H1 (cell line): ENCODE results near the gene WDR90. TPM values are rescaled to one million over a fixed set of nuclear protein-coding genes. Genes with fewer than 3 reads are reported as not detected.
A peak's percentile ranks its signal among the peaks of the same experiment; 100 is the strongest.

ENCODE experiments used
- CTCF ChIA-PET: fragments of 300-600 bp; sonication (Branson Sonifier 250); formaldehyde crosslinking; loops from one replicate; lab custom pipeline; 2021; ENCODE audit not compliant: partially characterized antibody; lab: Charles Lee
- POLR2A ChIA-PET: fragments of 300-600 bp; sonication (Branson Sonifier 250); formaldehyde crosslinking; loops from one replicate; lab custom pipeline; 2021; ENCODE audit warnings: inconsistent platforms; ENCODE audit not compliant: partially characterized antibody; lab: Charles Lee
- DNase-seq, 2 experiments: peaks; one replicate each; pipeline versions ENCODE4 v3.0.0 to v3.0.0-alpha.2; 2010 to 2022; ENCODE audit warnings: low spot score in 2 of 2, low read depth in 1 of 2, mixed read lengths in 1 of 2
- FAIRE-seq: peaks from 2 replicates; lab custom pipeline; 2011; peaks lifted over from hg19 to GRCh38; lab: Jason Lieb, UNC
- H2AFZ ChIP-seq: 2 replicates; pipeline ENCODE4 v1.8.1; 2012; ENCODE audit warnings: low read length, inconsistent platforms
- H2AK5ac ChIP-seq: 2 replicates; pipeline ENCODE4 v1.6.1; 2013; ENCODE audit warnings: low read depth, low read length
- H2BK120ac ChIP-seq: replicated peaks from 2 replicates; pipeline ENCODE3; 2013; ENCODE audit warnings: low read depth, low read length, inconsistent platforms
- H2BK12ac ChIP-seq: 2 replicates; pipeline ENCODE4 v1.6.1; 2013; ENCODE audit warnings: low read depth, low read length
- H2BK15ac ChIP-seq: 2 replicates; pipeline ENCODE4 v1.6.1; 2013; ENCODE audit warnings: low read length
- H2BK20ac ChIP-seq: 2 replicates; pipeline ENCODE4 v1.6.1; 2013; ENCODE audit warnings: low read length
- H2BK5ac ChIP-seq: 2 replicates; pipeline ENCODE4 v1.6.1; 2013; ENCODE audit warnings: low read depth, low read length
- H3K14ac ChIP-seq: 2 replicates; pipeline ENCODE4 v1.6.1; 2013; ENCODE audit warnings: inconsistent platforms; ENCODE audit not compliant: insufficient read length
- H3K18ac ChIP-seq: 2 replicates; pipeline ENCODE4 v1.6.1; 2013; ENCODE audit warnings: low read length; ENCODE audit errors: extremely low read depth
- H3K23ac ChIP-seq: 2 replicates; pipeline ENCODE4 v1.6.1; 2013; ENCODE audit warnings: inconsistent platforms; ENCODE audit not compliant: insufficient read length
- H3K23me2 ChIP-seq: 2 replicates; pipeline ENCODE4 v1.6.1; 2013; ENCODE audit warnings: low read depth, low read length
- H3K27ac ChIP-seq: 2 replicates; pipeline ENCODE4 v1.6.1; 2011; ENCODE audit warnings: low read depth, low read length, inconsistent platforms
- H3K27me3 ChIP-seq, 4 experiments: replicated peaks in 1 of 4; 1 replicate in 1 of 4; 2 replicates in 3 of 4; pipeline versions ENCODE4 v1.6.1 to v1.8.1; 2011 to 2013; ENCODE audit warnings: low read length in 3 of 4, mild to moderate bottlenecking in 3 of 4, inconsistent platforms in 2 of 4, mixed read lengths in 2 of 4, moderate library complexity in 1 of 4; ENCODE audit not compliant: control insufficient read depth in 3 of 4, insufficient read depth in 3 of 4; ENCODE audit errors: extremely low read depth in 1 of 4
- H3K36me3 ChIP-seq, 4 experiments: 2 replicates each; pipeline versions ENCODE4 v1.6.1 to v1.8.1; 2011 to 2013; ENCODE audit warnings: mild to moderate bottlenecking in 4 of 4, low read length in 3 of 4, moderate library complexity in 2 of 4, control low read depth in 1 of 4, inconsistent platforms in 1 of 4; ENCODE audit not compliant: insufficient read depth in 4 of 4, control insufficient read depth in 2 of 4
- H3K4ac ChIP-seq: replicated peaks from 2 replicates; pipeline ENCODE3; 2013; ENCODE audit warnings: low read length, low read depth, mixed read lengths, inconsistent platforms; ENCODE audit not compliant: insufficient read length
- H3K4me1 ChIP-seq, 4 experiments: replicated peaks in 1 of 4; 1 replicate in 1 of 4; 2 replicates in 3 of 4; pipeline versions ENCODE4 v1.6.1 to v1.8.1; 2011 to 2013; ENCODE audit warnings: low read length in 3 of 4, inconsistent platforms in 2 of 4, mixed read lengths in 1 of 4; ENCODE audit not compliant: insufficient read depth in 4 of 4, control insufficient read depth in 3 of 4
- H3K4me2 ChIP-seq, 2 experiments: 2 replicates each; pipeline versions ENCODE4 v1.6.1 to v1.8.1; 2011 to 2013; ENCODE audit warnings: low read depth in 2 of 2, low read length in 2 of 2, control low read depth in 1 of 2, inconsistent platforms in 1 of 2, mild to moderate bottlenecking in 1 of 2; ENCODE audit not compliant: insufficient read depth in 1 of 2
- H3K4me3 ChIP-seq, 4 experiments: fragments of 200-600, 300-600 bp in 1 of 4; sonication (generic), shearing (Covaris generic), sonication (Bioruptor Twin) in 1 of 4; 2 replicates each; pipeline versions ENCODE4 v1.5.1 to v1.8.1; 2011 to 2016; ENCODE audit warnings: low read length in 4 of 4, low read depth in 3 of 4, control low read depth in 2 of 4, inconsistent platforms in 2 of 4, mild to moderate bottlenecking in 2 of 4, mixed read lengths in 1 of 4, moderate library complexity in 1 of 4; ENCODE audit not compliant: insufficient read depth in 2 of 4; ENCODE audit errors: extremely low read depth in 1 of 4
- H3K56ac ChIP-seq: replicated peaks from 2 replicates; pipeline ENCODE3; 2013; ENCODE audit warnings: low read depth, mild to moderate bottlenecking, mixed read lengths, low read length, inconsistent platforms; ENCODE audit not compliant: insufficient read length
- H3K79me1 ChIP-seq: 2 replicates; pipeline ENCODE4 v1.6.1; 2013; ENCODE audit warnings: low read depth, low read length, control low read depth
- H3K79me2 ChIP-seq, 2 experiments: 2 replicates each; pipeline versions ENCODE4 v1.6.1 to v1.8.1; 2012 to 2013; ENCODE audit warnings: low read length in 2 of 2, mild to moderate bottlenecking in 2 of 2, inconsistent platforms in 1 of 2; ENCODE audit not compliant: insufficient read depth in 2 of 2, control insufficient read depth in 1 of 2
- H3K9ac ChIP-seq, 4 experiments: replicated peaks in 1 of 4; 1 replicate in 1 of 4; 2 replicates in 3 of 4; pipeline versions ENCODE4 v1.6.1 to v1.8.1; 2011 to 2013; ENCODE audit warnings: low read depth in 3 of 4, low read length in 3 of 4, control low read depth in 2 of 4, mild to moderate bottlenecking in 2 of 4, moderate library complexity in 2 of 4, inconsistent platforms in 1 of 4; ENCODE audit errors: extremely low read depth in 1 of 4
- H3K9me3 ChIP-seq, 2 experiments: 2 replicates each; pipeline versions ENCODE4 v1.6.1 to v1.8.1; 2012 to 2013; ENCODE audit warnings: mild to moderate bottlenecking in 2 of 2, moderate library complexity in 2 of 2, control low read depth in 1 of 2, inconsistent platforms in 1 of 2, low read depth in 1 of 2, low read length in 1 of 2, mixed read lengths in 1 of 2; ENCODE audit not compliant: insufficient read depth in 2 of 2
- H4K20me1 ChIP-seq, 2 experiments: replicated peaks in 1 of 2; 2 replicates each; pipeline versions ENCODE3 to v1.8.1; 2011 to 2013; ENCODE audit warnings: inconsistent platforms in 2 of 2, low read length in 2 of 2, mild to moderate bottlenecking in 1 of 2; ENCODE audit not compliant: insufficient read depth in 2 of 2, control insufficient read depth in 1 of 2
- H4K5ac ChIP-seq: 2 replicates; pipeline ENCODE4 v1.6.1; 2013; ENCODE audit warnings: low read length, low read depth, mixed read lengths, inconsistent platforms; ENCODE audit not compliant: insufficient read length
- H4K8ac ChIP-seq: 2 replicates; pipeline ENCODE4 v1.8.0; 2013; ENCODE audit warnings: mild to moderate bottlenecking, moderate library complexity, low read length, inconsistent platforms; ENCODE audit not compliant: insufficient read depth; ENCODE audit errors: extremely low read depth
- H4K91ac ChIP-seq: replicated peaks from 2 replicates; pipeline ENCODE3; 2013; ENCODE audit warnings: low read length, mixed read lengths, inconsistent platforms; ENCODE audit not compliant: insufficient read length
- ASH2L ChIP-seq: fragments of 200-600, 300-600 bp; sonication (generic); IDR thresholded peaks from one replicate; pipeline ENCODE4 v1.7.1; 2017; ENCODE audit warnings: low read length
- EP300 ChIP-seq, 2 experiments: IDR thresholded peaks; 1 replicate in 1 of 2; 2 replicates in 1 of 2; pipeline ENCODE4 v1.6.1; 2011 to 2012; ENCODE audit warnings: low read depth in 2 of 2, low read length in 2 of 2, mild to moderate bottlenecking in 2 of 2, borderline replicate concordance in 1 of 2, inconsistent platforms in 1 of 2, moderate library complexity in 1 of 2
- GTF2F1 ChIP-seq: IDR thresholded peaks from 2 replicates; pipeline ENCODE4 v1.6.1; 2012; ENCODE audit warnings: low read depth, low read length, improper control_type of control experiment, borderline replicate concordance
- KDM4A ChIP-seq: IDR thresholded peaks from one replicate; pipeline ENCODE4 v1.7.1; 2012; ENCODE audit warnings: low read depth, mild to moderate bottlenecking, moderate library complexity, low read length, inconsistent platforms; ENCODE audit not compliant: severe bottlenecking
- PHF8 ChIP-seq: fragments of 200-600 bp; sonication (generic); conservative IDR thresholded peaks from 2 replicates; pipeline ENCODE4 v1.7.1; 2012; ENCODE audit warnings: low read depth, mild to moderate bottlenecking, inconsistent platforms, low read length, moderate library complexity
- SIN3A ChIP-seq, 2 experiments: IDR thresholded peaks in 1 of 2; conservative IDR thresholded peaks in 1 of 2; 2 replicates each; pipeline ENCODE4 v1.6.1; 2011 to 2012; ENCODE audit warnings: low read length in 2 of 2, improper control_type of control experiment in 1 of 2, low read depth in 1 of 2, mild to moderate bottlenecking in 1 of 2
- TAF1 ChIP-seq: IDR thresholded peaks from 2 replicates; pipeline ENCODE4 v1.6.1; 2011; ENCODE audit warnings: mild to moderate bottlenecking, low read depth, low read length
- ZNF274 ChIP-seq: IDR thresholded peaks from 2 replicates; pipeline ENCODE4 v1.7.0; 2012; ENCODE audit warnings: low read length, borderline replicate concordance; ENCODE audit errors: extremely low read depth
- WGBS, 2 experiments: shearing (Covaris generic) in 1 of 2; methylation state at CpG; one replicate each; pipeline versions ENCODE4 v1.1.6 to v1.1.7; 2013 to 2015; ENCODE audit warnings: low lambda C conversion rate in 2 of 2, mixed read lengths in 2 of 2, inconsistent platforms in 1 of 2, low coverage in 1 of 2, missing lambda C conversion rate in 1 of 2; ENCODE audit not compliant: insufficient replicate concordance in 2 of 2, insufficient coverage in 1 of 2, insufficient read length in 1 of 2; ENCODE audit errors: extremely low coverage in 1 of 2, missing lambda C conversion rate in 1 of 2; 5-methylcytosine and 5-hydroxymethylcytosine counted together
- polyA plus RNA-seq, 7 experiments: library from polyadenylated mRNA; depleted of rRNA in 3 of 7; stranded (reverse) in 5 of 7; unstranded in 2 of 7; fragments of >200 nt in 5 of 7; fragments of 200-250 nt in 2 of 7; gene quantifications; 1 replicate in 5 of 7; 2 replicates in 1 of 7; 4 replicates in 1 of 7; pipeline versions ENCODE4 v1.2.1 to v1.2.3, GENCODE V29; 2011 to 2013; ENCODE audit warnings: missing spikeins in 2 of 7, mixed read lengths in 2 of 7
- total RNA-seq: library from RNA; stranded (reverse); fragmentation: NEBNext Ultra II Directional; extraction: Animal tissue kit (Norgen Biotek cat#: 25700); gene quantifications from 2 replicates; pipeline ENCODE4 v1.2.1, GENCODE V29; 2021
- TF ChIP-seq, protein P1 (sequence below): IDR thresholded peaks from 2 replicates; pipeline ENCODE4 v1.6.1; 2012; ENCODE audit warnings: inconsistent platforms

The WDR90 gene
- total and polyA plus RNA-seq, 2 of the 8 experiments (the other 6 are each of a cell fraction or from before 2014, with no cell fraction given), result 24.0 to 47.2 TPM

DNA sequence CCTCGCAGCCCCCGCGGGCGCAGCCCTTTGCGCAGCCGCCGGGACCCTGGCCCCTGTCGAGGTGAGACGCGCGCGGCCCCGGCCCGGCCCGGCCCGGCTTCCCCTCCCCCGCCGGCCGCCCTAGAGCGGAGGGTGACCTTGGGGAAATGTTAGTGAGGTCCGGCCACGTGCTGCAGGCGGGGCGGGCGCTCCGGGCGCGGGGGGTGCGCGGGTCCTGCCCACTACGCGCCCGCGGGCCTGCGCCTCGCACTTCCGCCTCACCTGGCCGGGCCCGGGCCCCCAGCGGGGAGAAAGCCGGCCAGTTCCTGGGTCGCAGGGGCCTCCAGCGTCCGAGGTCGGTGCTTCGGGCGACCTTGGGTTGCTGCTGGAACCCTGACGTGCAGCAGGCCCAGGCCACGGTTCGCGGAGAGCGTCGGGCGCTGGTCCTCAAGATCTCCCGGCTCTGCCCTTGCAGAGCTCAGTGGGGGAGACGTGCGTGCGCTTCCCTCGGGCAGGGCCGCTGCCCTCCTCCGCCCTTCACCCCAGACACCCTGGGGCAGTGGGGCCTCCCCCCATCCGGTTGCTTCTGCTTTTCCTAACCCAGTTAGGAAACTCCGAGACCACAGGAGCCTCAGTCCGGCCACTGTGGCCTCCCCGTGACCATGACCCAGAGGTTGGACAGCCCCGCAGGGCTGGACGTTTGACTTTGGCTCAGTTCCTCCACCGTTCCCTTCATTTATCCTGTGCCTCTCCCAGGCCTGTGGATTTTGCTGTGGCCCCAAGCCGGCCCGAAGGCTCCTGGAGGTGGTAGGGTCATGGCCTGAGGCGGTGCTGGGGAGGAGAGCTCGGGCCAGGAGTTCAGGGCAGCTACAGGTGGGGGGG, 6.7 kb upstream of the WDR90 start:
- Histone ChIP-seq H4K20me1 (peaks cover 0 to 5% of the 10 kb centered on the region in 2 experiments), H2BK15ac (no peak overlapping the region), H4K91ac (peak overlapping the region; percentile 54), H3K9ac (peak overlapping the region in 3 of 4 experiments; percentile 42 to 67 (median 55); a peak in 5 of 7 replicates), H2BK12ac (no peak overlapping the region), H2BK120ac (no peak overlapping the region), H3K4me1 (peaks cover 0 to 26% (median 20%) of the 10 kb centered on the region in 4 experiments; a peak in 6 of 7 replicates), H2BK5ac (peak overlapping the region; percentile 81; the same call in 1 of the 2 replicates), H3K36me3 (no peaks in the 10 kb centered on the region), H3K23me2 (peaks cover 8% of the 10 kb centered on the region; the same call in 1 of the 2 replicates), H2BK20ac (no peak overlapping the region), H3K4ac (peak overlapping the region; percentile 44), H4K5ac (no peak overlapping the region), H3K27me3 (peaks cover 0 to 5% (median 1%) of the 10 kb centered on the region in 4 experiments; a peak in 2 of 7 replicates), H4K8ac (peak overlapping the region; percentile 84; the same call in 1 of the 2 replicates), H3K79me1 (no peaks in the 10 kb centered on the region; the same call in 1 of the 2 replicates), H3K23ac (no peak overlapping the region), H3K14ac (no peak overlapping the region), H3K4me2 (peak overlapping the region; percentile 56 to 80), H3K4me3 (peak overlapping the region; percentile 51 to 88 (median 61)), H3K27ac (no peak overlapping the region), H3K79me2 (peaks cover 0 to 2% of the 10 kb centered on the region in 2 experiments; a peak in 1 of 4 replicates), H2AFZ (no peak overlapping the region; the same call in 1 of the 2 replicates), H3K9me3 (no peaks in the 10 kb centered on the region), H3K18ac (peak overlapping the region; percentile 48), H3K56ac (peak overlapping the region; percentile 77), H2AK5ac (no peak overlapping the region)
- CTCF ChIA-PET, result interaction anchor here (1.0 to 3.4 kb wide), 3 partner anchors 18 to 39 kb away, joined by 3 to 22 read pairs (median 5); no protein-coding TSS in a partner anchor
- 19% methylated on average over 36 of the region's 72 CpGs; no CpG with 5 or more reads in 1 of the 2 experiments for WGBS, 2 experiments
- POLR2A ChIA-PET, result interaction anchor here (0.9 to 1.4 kb wide), 7 partner anchors 11 to 115 kb away, joined by 3 to 5 read pairs (median 3); partner anchors contain the start of genes CAPN15, JMJD8 and WDR24
- DNase-seq (peak in 1 of 2 experiments; percentile 73), FAIRE-seq (no peak)
- peak; percentile 25 for TF ChIP-seq KDM4A
- 0 out of 2 replicates have a peak, but pooled peaks have one; percentile 5 for TF ChIP-seq PHF8
- 0 out of 2 replicates have a peak, but pooled peaks have one; percentile 22 for TF ChIP-seq TAF1
- no peak for TF ChIP-seq ZNF274
- peak; percentile 17 for TF ChIP-seq ASH2L
- no peak for TF ChIP-seq GTF2F1
- TF ChIP-seq EP300 (IDR thresholded peaks at IDR 0.05; ENCODE audit: borderline replicate concordance in 1 of 2, low read depth in 2 of 2, low read length in 2 of 2), result no peak
- TF ChIP-seq SIN3A (conservative IDR thresholded peaks at IDR 0.05 in 1 of 2, IDR thresholded peaks at IDR 0.05 in 1 of 2; ENCODE audit: low read depth in 1 of 2, low read length in 2 of 2), result peak in 1 of 2 experiments; percentile 24; a peak in 1 of 4 replicates
- TF ChIP-seq, protein P1, sequence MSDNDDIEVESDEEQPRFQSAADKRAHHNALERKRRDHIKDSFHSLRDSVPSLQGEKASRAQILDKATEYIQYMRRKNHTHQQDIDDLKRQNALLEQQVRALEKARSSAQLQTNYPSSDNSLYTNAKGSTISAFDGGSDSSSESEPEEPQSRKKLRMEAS, result peak; percentile 90
